Measurements from ENCODE around the gene KCNN1. TPM values are rescaled to one million over a fixed set of nuclear protein-coding genes. Genes with fewer than 3 reads are reported as not detected.

Gene KCNN1
- total and polyA plus RNA-seq, 2 of the 4 experiments (the other 2 are of a cell fraction) = 0.09 TPM; not detected in 1

DNA sequence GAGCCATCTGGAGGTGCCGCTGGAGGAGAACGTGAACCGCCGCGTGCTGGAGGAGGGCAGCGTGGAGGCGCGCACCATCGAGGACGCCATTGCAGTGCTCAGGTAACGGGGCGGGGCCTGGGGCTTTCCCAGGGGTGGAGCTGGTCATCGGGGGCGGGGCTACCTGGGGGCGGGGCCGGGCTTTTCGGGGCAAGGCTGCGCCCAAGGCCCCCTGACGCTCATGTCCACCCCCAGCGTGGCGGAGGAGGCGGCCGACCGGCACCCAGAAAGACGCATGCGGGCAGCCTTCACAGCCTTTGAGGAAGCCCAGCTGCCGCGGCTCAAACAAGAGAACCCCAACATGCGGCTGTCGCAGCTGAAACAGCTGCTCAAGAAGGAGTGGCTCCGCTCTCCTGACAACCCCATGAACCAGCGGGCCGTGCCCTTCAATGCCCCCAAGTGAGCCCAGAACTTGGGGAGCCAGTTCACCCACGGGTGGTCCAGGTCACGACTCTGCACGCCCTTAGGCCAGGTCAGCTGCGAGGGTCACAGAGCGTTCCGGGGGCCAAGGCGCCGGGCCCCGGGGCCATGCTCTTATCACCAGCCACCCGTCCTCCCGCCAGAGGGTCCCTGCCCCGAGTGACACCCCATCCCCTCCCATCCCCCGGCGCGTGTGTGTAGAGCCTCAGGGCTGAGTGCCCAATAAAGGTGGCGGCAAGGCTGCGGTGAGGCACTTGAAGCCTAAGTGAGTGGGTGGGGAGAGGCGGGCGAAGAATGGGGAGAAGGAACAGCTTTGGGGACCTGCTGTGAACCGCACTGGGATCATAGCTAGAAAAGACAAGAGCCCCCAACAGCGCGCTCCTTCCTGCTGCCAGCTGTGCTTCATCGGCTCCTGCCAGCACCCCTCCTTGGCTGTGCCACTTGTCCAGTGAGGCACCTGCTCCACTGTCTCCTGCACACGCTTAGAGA lies 23.4 kb upstream of the KCNN1 start:
- dilution Hi-C loops (cut with HindIII; ENCODE audit: low sequenced_read_pairs, unreplicated experiment) = no loop called here
- Histone ChIP-seq H3K4me3 (ENCODE audit: insufficient read depth, low read depth, low read length) (no peak overlapping the region), H3K27ac (ENCODE audit: insufficient read depth, low read length) (no peak overlapping the region), H3K9ac (ENCODE audit: low read depth, low read length) (no peak overlapping the region), H3K9me3 (ENCODE audit: control insufficient read depth, insufficient read depth, low read length) (no peaks in the 10 kb centered on the region), H3K56ac (ENCODE audit: extremely low read depth, insufficient read depth, low read length) (no peak overlapping the region), H4K5ac (ENCODE audit: low read depth, low read length) (no peak overlapping the region), H3K23ac (ENCODE audit: low read depth, low read length) (no peak overlapping the region), H3K27me3 (ENCODE audit: control insufficient read depth, insufficient read depth, low read length) (peaks cover under 1% of the 10 kb centered on the region), H3K14ac (replicated peaks; ENCODE audit: low read depth, low read length) (no peak overlapping the region), H3K4me1 (ENCODE audit: control insufficient read depth, insufficient read depth, low read length) (peaks cover 5% of the 10 kb centered on the region), H3K18ac (ENCODE audit: low read depth, low read length) (no peak overlapping the region), H3K79me1 (ENCODE audit: low read depth in 1 of 2, low read length in 2 of 2) (peaks cover 0 to 1% of the 10 kb centered on the region in 2 experiments; a peak in 1 of 4 replicates), H2BK15ac (ENCODE audit: low read depth, low read length) (no peak overlapping the region), H3K36me3 (ENCODE audit: control insufficient read depth, insufficient read depth, low read length) (peaks cover 5% of the 10 kb centered on the region; the same call in 1 of the 2 replicates), H3K9me1 (ENCODE audit: insufficient read depth, low read length) (0 out of 2 replicates have a peak, but pooled peaks cover 3% of the 10 kb centered on the region), H2BK20ac (ENCODE audit: low read depth, low read length) (no peak overlapping the region), H2BK120ac (ENCODE audit: low read depth, low read length) (no peak overlapping the region), H4K20me1 (ENCODE audit: insufficient read depth, low read length) (peaks cover 29% of the 10 kb centered on the region), H3K4ac (ENCODE audit: low read depth, low read length) (no peak overlapping the region), H2AFZ (replicated peaks; ENCODE audit: low read length, poor library complexity) (no peak overlapping the region), H4K8ac (ENCODE audit: low read depth in 2 of 2, low read length in 2 of 2) (no peak overlapping the region), H4K91ac (ENCODE audit: insufficient read depth, low read depth, low read length) (no peak overlapping the region), H2AK9ac (replicated peaks; ENCODE audit: low read depth, low read length, poor library complexity) (no peak overlapping the region), H2AK5ac (ENCODE audit: low read depth, low read length) (no peak overlapping the region), H2BK5ac (ENCODE audit: low read depth, low read length, poor library complexity, severe bottlenecking) (no peak overlapping the region), H3K4me2 (ENCODE audit: low read depth, low read length) (no peak overlapping the region)
- ATAC-seq (ENCODE audit: low read depth) (no peak), DNase-seq (no peak)
- TF ChIP-seq CEBPB (IDR thresholded peaks at IDR 0.05; ENCODE audit: low read depth, low read length) (no peak), FOS (IDR thresholded peaks at IDR 0.05; ENCODE audit: low read depth, low read length) (no peak), NFE2L2 (IDR thresholded peaks at IDR 0.05; ENCODE audit: low read depth, low read length) (no peak), MAFK (IDR thresholded peaks at IDR 0.05; ENCODE audit: low read depth, low read length) (no peak), MXI1 (IDR thresholded peaks at IDR 0.05; ENCODE audit: borderline replicate concordance, low read depth, low read length) (no peak), RCOR1 (IDR thresholded peaks at IDR 0.05; ENCODE audit: insufficient replicate concordance, low read length) (no peak), MAZ (IDR thresholded peaks at IDR 0.05; ENCODE audit: borderline replicate concordance, low read depth, low read length) (no peak), RFX5 (IDR thresholded peaks at IDR 0.05; ENCODE audit: low read depth, low read length) (no peak), BHLHE40 (IDR thresholded peaks at IDR 0.05; ENCODE audit: low read depth, low read length) (no peak)
- TF ChIP-seq, protein P1, sequence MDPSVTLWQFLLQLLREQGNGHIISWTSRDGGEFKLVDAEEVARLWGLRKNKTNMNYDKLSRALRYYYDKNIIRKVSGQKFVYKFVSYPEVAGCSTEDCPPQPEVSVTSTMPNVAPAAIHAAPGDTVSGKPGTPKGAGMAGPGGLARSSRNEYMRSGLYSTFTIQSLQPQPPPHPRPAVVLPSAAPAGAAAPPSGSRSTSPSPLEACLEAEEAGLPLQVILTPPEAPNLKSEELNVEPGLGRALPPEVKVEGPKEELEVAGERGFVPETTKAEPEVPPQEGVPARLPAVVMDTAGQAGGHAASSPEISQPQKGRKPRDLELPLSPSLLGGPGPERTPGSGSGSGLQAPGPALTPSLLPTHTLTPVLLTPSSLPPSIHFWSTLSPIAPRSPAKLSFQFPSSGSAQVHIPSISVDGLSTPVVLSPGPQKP (IDR thresholded peaks at IDR 0.05; ENCODE audit: borderline replicate concordance, low read depth, low read length) = no peak
- in situ Hi-C loops (cut with MboI; ENCODE audit: low sequenced_read_pairs) = loop anchor here (25.0 kb wide), 1 partner anchor 119 kb away; no protein-coding TSS in a partner anchor
- WGBS, 2 experiments (ENCODE audit: extremely low coverage in 2 of 2, insufficient read length in 1 of 2) = 57% methylated on average over 23 of the region's 57 CpGs; no CpG with 5 or more reads in 1 of the 2 experiments
- intact Hi-C loops (cut with micrococcal nuclease) = no loop called here
- ChIA-PET POLR2A (ENCODE audit: unreplicated experiment) (no interaction called here), CTCF (no interaction called here)
- BruUV-seq (replicated peaks) = TSS peak; percentile 93

Data from IMR-90 (cell line).